ENCODE results near the gene PHLDA2. TPM values are rescaled to one million over a fixed set of nuclear protein-coding genes. Genes with fewer than 3 reads are reported as not detected.

Gene PHLDA2
- polyA plus RNA-seq, 2 of the 4 experiments (the other 2 are of a cell fraction) = 7.0 to 49.6 TPM

DNA sequence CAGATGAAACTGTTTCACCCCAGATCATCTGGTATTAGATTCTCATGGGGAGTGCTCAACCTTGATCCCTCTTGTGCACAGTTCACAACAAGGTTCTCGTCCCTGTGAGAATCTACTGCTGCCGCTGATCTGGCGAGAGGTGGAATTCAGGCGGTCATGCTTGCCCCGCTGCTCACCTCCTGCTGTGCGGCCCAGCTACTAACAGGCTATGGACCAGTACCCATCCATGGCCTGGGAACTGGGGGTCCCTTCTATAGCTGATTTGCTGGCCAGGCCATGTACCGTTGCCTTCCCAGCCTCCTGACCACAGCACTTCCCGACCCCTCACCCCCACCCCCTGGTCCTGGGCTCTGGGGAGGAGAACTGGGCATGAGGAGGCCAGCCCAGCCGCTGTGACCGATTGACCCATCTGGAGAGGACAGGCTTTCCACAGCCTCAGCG lies 2.6 kb downstream of the PHLDA2 start:
- TF ChIP-seq EHF (CRISPR knock-in tag; IDR thresholded peaks at IDR 0.05) (no peak), KDM1A (IDR thresholded peaks at IDR 0.05; ENCODE audit: low read depth) (no peak), EP300 (IDR thresholded peaks at IDR 0.05) (no peak), NFE2L2 (conservative IDR thresholded peaks at IDR 0.05; ENCODE audit: low read length) (no peak), HOXB13 (CRISPR knock-in tag; IDR thresholded peaks at IDR 0.05; ENCODE audit: low read depth) (no peak), NPAS2 (CRISPR knock-in tag; IDR thresholded peaks at IDR 0.05; ENCODE audit: borderline replicate concordance) (no peak), HDAC2 (IDR thresholded peaks at IDR 0.05) (no peak), TFCP2L1 (CRISPR knock-in tag; IDR thresholded peaks at IDR 0.05) (no peak), HOXA7 (CRISPR knock-in tag; IDR thresholded peaks at IDR 0.05) (no peak), EHMT2 (IDR thresholded peaks at IDR 0.05; ENCODE audit: low read depth) (no peak), RNF2 (IDR thresholded peaks at IDR 0.05; ENCODE audit: borderline replicate concordance, low read depth) (no peak), RAD21 (conservative IDR thresholded peaks at IDR 0.05 in 1 of 2, IDR thresholded peaks at IDR 0.05 in 1 of 2) (no peak)
- TF ChIP-seq, protein P1, sequence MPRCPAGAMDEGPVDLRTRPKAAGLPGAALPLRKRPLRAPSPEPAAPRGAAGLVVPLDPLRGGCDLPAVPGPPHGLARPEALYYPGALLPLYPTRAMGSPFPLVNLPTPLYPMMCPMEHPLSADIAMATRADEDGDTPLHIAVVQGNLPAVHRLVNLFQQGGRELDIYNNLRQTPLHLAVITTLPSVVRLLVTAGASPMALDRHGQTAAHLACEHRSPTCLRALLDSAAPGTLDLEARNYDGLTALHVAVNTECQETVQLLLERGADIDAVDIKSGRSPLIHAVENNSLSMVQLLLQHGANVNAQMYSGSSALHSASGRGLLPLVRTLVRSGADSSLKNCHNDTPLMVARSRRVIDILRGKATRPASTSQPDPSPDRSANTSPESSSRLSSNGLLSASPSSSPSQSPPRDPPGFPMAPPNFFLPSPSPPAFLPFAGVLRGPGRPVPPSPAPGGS (IDR thresholded peaks at IDR 0.05) = no peak
- TF ChIP-seq, protein P2, sequence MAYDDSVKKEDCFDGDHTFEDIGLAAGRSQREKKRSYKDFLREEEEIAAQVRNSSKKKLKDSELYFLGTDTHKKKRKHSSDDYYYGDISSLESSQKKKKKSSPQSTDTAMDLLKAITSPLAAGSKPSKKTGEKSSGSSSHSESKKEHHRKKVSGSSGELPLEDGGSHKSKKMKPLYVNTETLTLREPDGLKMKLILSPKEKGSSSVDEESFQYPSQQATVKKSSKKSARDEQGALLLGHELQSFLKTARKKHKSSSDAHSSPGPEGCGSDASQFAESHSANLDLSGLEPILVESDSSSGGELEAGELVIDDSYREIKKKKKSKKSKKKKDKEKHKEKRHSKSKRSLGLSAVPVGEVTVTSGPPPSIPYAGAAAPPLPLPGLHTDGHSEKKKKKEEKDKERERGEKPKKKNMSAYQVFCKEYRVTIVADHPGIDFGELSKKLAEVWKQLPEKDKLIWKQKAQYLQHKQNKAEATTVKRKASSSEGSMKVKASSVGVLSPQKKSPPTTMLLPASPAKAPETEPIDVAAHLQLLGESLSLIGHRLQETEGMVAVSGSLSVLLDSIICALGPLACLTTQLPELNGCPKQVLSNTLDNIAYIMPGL (CRISPR knock-in tag; IDR thresholded peaks at IDR 0.05; ENCODE audit: borderline replicate concordance) = no peak
- TF ChIP-seq, protein P3, sequence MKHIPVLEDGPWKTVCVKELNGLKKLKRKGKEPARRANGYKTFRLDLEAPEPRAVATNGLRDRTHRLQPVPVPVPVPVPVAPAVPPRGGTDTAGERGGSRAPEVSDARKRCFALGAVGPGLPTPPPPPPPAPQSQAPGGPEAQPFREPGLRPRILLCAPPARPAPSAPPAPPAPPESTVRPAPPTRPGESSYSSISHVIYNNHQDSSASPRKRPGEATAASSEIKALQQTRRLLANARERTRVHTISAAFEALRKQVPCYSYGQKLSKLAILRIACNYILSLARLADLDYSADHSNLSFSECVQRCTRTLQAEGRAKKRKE (CRISPR knock-in tag; IDR thresholded peaks at IDR 0.05; ENCODE audit: low read depth) = no peak
- TF ChIP-seq, protein P4, sequence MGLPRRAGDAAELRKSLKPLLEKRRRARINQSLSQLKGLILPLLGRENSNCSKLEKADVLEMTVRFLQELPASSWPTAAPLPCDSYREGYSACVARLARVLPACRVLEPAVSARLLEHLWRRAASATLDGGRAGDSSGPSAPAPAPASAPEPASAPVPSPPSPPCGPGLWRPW (IDR thresholded peaks at IDR 0.05) = no peak
- FAIRE-seq (no peak), ATAC-seq (no peak), DNase-seq (ENCODE audit: low read depth in 1 of 2, low spot score in 1 of 2) (no peak)
- Histone ChIP-seq H3K27ac (no peak overlapping the region), H3K4me2 (0 out of 3 replicates have a peak overlapping the region, but pooled peaks have one; percentile 93), H3K9me3 (no peaks in the 10 kb centered on the region), H3K4me1 (peaks cover 25% of the 10 kb centered on the region), H3K4me3 (no peak overlapping the region)
- 93% methylated on average over 10 of the region's 11 CpGs for WGBS (ENCODE audit: missing lambda C conversion rate)
- ChIA-PET POLR2A (interaction anchor here (4.8 kb wide), 1 partner anchor 34 kb away, joined by 41 read pairs; no protein-coding TSS in a partner anchor), CTCF (interaction anchor here (0.6 to 6.9 kb wide), 10 partner anchors 10 to 394 kb away, joined by 3 to 60 read pairs (median 3); a partner anchor contains a TSS)

DNA sequence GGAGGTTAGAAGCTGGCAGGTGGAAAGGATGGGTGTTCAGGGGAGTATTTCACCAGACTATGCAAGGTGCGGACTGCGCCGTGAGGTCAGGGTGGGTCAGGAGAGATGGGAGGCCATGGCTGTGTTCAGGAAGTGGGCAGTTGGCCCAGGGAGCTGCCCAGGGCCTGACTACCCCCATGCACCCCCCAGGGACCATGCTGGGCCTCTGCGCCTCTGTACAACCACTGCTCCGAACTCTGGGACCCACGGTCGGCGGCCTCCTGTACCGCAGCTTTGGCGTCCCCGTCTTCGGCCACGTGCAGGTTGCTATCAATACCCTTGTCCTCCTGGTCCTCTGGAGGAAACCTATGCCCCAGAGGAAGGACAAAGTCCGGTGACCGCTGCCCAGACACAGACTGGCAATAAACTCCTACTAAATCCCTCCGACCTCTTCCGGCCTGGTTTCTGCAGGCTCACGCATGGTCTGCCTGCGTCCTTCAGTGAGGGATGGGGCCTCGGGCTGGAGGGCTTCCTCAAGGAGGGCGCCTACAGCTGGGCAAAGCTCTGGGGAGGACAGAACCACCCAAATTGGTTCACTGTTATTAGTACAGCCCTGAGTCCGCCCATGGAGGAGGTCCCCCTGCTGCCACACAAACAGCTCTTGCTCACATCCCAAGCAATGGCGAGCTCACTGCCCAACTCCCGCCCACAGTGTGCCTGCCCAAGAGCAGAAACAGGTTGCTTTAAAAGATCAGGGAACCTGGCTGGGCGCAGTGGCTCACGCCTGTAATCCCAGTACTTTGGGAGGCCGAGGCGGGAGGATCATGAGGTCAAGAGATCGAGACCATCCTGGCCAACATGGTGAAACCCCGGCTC lies 4.2 kb downstream of the PHLDA2 start:
- no peak for ATAC-seq
- ChIA-PET CTCF (interaction anchor here (1.5 to 6.9 kb wide), 4 partner anchors 12 to 393 kb away, joined by 5 to 60 read pairs (median 22); a partner anchor contains a TSS), POLR2A (interaction anchor here (0.6 to 1.0 kb wide), 3 partner anchors 12 to 48 kb away, joined by 4 to 6 read pairs (median 4); a partner anchor contains a TSS)
- Histone ChIP-seq H3K27ac (peak overlapping the region in 1 of 2 experiments; percentile 22; a peak in 2 of 6 replicates), H3K4me2 (peak overlapping the region; percentile 19; the same call in 1 of the 3 replicates), H3K4me3 (no peak overlapping the region), H3K9me3 (no peaks in the 10 kb centered on the region), H3K4me1 (peaks cover 25% of the 10 kb centered on the region)
- TF ChIP-seq KDM1A (IDR thresholded peaks at IDR 0.05; ENCODE audit: low read depth) = no peak
- TF ChIP-seq FOXS1 (CRISPR knock-in tag; IDR thresholded peaks at IDR 0.05) = no peak
- TF ChIP-seq POLR2AphosphoS2 (conservative IDR thresholded peaks at IDR 0.05; ENCODE audit: low read length) = no peak
- no peak for TF ChIP-seq CBX2 (IDR thresholded peaks at IDR 0.05; ENCODE audit: borderline replicate concordance, low read depth)
- TF ChIP-seq PHF8 (IDR thresholded peaks at IDR 0.05; ENCODE audit: borderline replicate concordance, low read depth) = no peak
- TF ChIP-seq RCOR1 (IDR thresholded peaks at IDR 0.05; ENCODE audit: low read depth, low read length) = no peak
- no peak for TF ChIP-seq BHLHE40 (IDR thresholded peaks at IDR 0.05; ENCODE audit: low read depth, low read length)
- TF ChIP-seq SREBF2 (IDR thresholded peaks at IDR 0.05) = no peak
- TF ChIP-seq, protein P1 (IDR thresholded peaks at IDR 0.05) = no peak
- TF ChIP-seq RNF2 (IDR thresholded peaks at IDR 0.05; ENCODE audit: borderline replicate concordance, low read depth) = no peak
- no peak for TF ChIP-seq CHD4 (IDR thresholded peaks at IDR 0.05; ENCODE audit: borderline replicate concordance)
- TF ChIP-seq KDM5A (IDR thresholded peaks at IDR 0.05) = no peak
- TF ChIP-seq HDAC2 (IDR thresholded peaks at IDR 0.05) = no peak
- TF ChIP-seq FOSB (CRISPR knock-in tag; IDR thresholded peaks at IDR 0.05) = no peak
- no peak for TF ChIP-seq EP300 (IDR thresholded peaks at IDR 0.05)
- TF ChIP-seq ZC3H11A (IDR thresholded peaks at IDR 0.05) = no peak
- TF ChIP-seq, protein P5, sequence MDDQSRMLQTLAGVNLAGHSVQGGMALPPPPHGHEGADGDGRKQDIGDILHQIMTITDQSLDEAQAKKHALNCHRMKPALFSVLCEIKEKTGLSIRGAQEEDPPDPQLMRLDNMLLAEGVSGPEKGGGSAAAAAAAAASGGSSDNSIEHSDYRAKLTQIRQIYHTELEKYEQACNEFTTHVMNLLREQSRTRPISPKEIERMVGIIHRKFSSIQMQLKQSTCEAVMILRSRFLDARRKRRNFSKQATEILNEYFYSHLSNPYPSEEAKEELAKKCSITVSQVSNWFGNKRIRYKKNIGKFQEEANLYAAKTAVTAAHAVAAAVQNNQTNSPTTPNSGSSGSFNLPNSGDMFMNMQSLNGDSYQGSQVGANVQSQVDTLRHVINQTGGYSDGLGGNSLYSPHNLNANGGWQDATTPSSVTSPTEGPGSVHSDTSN (IDR thresholded peaks at IDR 0.05) = no peak
- no peak for TF ChIP-seq JUNB (IDR thresholded peaks at IDR 0.05)
- WGBS (ENCODE audit: missing lambda C conversion rate) = 94% methylated on average over 30 of the region's 30 CpGs
- FAIRE-seq = no peak
- DNase-seq (ENCODE audit: low read depth in 1 of 2, low spot score in 1 of 2) = no peak

Measured in A549 (cell line).